WTC11 (cell line): ENCODE results near the gene LRMDA. TPM values are rescaled to one million over a fixed set of nuclear protein-coding genes. Genes with fewer than 3 reads are reported as not detected.

Experiments used
- ATAC-seq: fragments of 200-7000 bp; cut with Tn5 transposase; 2 replicates; pipeline ENCODE4 v1.10.0; 2021; ENCODE audit warnings: mild to moderate bottlenecking, moderate library complexity
- CTCF ChIA-PET: fragments of 300-600 bp; sonication (Branson Sonifier 250); formaldehyde crosslinking; loops from one replicate; lab custom pipeline; 2021; ENCODE audit warnings: antibody characterized with exemption; lab: Charles Lee
- POLR2A ChIA-PET: fragments of 350-600 bp; sonication (Branson Sonifier 250); formaldehyde crosslinking; loops from one replicate; lab custom pipeline; 2021; ENCODE audit warnings: antibody characterized with exemption; lab: Charles Lee
- DNase-seq: peaks from one replicate; pipeline ENCODE4 v3.0.0; 2021; ENCODE audit warnings: low spot score
- H3K27ac Mint-ChIP-seq: 2 replicates; pipeline ENCODE4 v1.8.0; 2021; ENCODE audit warnings: mixed read lengths
- H3K27me3 Mint-ChIP-seq: 2 replicates; pipeline ENCODE4 v1.8.0; 2021; ENCODE audit warnings: low read depth, mild to moderate bottlenecking, moderate library complexity, mixed read lengths
- H3K36me3 Mint-ChIP-seq: 2 replicates; pipeline ENCODE4 v1.8.0; 2021; ENCODE audit warnings: mixed read lengths
- H3K4me1 Mint-ChIP-seq: 2 replicates; pipeline ENCODE4 v1.8.0; 2022; ENCODE audit warnings: mixed read lengths
- H3K4me3 Mint-ChIP-seq: 2 replicates; pipeline ENCODE4 v1.8.0; 2021; ENCODE audit warnings: mild to moderate bottlenecking, moderate library complexity, mixed read lengths
- H3K9me3 Mint-ChIP-seq: 2 replicates; pipeline ENCODE4 v1.8.0; 2021; ENCODE audit warnings: mixed read lengths
- ATF1 ChIP-seq: sonication (generic); formaldehyde crosslinking; IDR thresholded peaks from 2 replicates; pipeline ENCODE4 v1.8.1; 2023; ENCODE audit warnings: mild to moderate bottlenecking, moderate library complexity, missing genetic modification reagents
- CBFB ChIP-seq: sonication (generic); formaldehyde crosslinking; IDR thresholded peaks from 2 replicates; pipeline ENCODE4 v1.8.1; 2022; ENCODE audit warnings: mild to moderate bottlenecking, low read depth, missing genetic modification reagents
- E2F4 ChIP-seq: sonication (generic); formaldehyde crosslinking; IDR thresholded peaks from 2 replicates; pipeline ENCODE4 v1.8.1; 2022; ENCODE audit warnings: low read depth, mild to moderate bottlenecking, moderate library complexity, missing genetic modification reagents, borderline replicate concordance
- ELF4 ChIP-seq: sonication (generic); formaldehyde crosslinking; IDR thresholded peaks from 2 replicates; pipeline ENCODE4 v1.8.1; 2022; ENCODE audit warnings: low read depth, mild to moderate bottlenecking, moderate library complexity, missing genetic modification reagents
- EMX1 ChIP-seq: fragments of 250-450 bp; sonication (Bioruptor Pico); IDR thresholded peaks from 2 replicates; pipeline ENCODE4 v1.8.0; 2021; ENCODE audit warnings: mild to moderate bottlenecking
- IRF2 ChIP-seq: sonication (generic); formaldehyde crosslinking; IDR thresholded peaks from 2 replicates; pipeline ENCODE4 v1.8.0; 2022; ENCODE audit warnings: low read depth, missing genetic modification reagents, borderline replicate concordance
- JUN ChIP-seq: sonication (generic); formaldehyde crosslinking; IDR thresholded peaks from 2 replicates; pipeline ENCODE4 v1.8.0; 2023; ENCODE audit warnings: mild to moderate bottlenecking, missing genetic modification reagents
- NR2C2 ChIP-seq: sonication (generic); formaldehyde crosslinking; IDR thresholded peaks from 2 replicates; pipeline ENCODE4 v1.8.0; 2022; ENCODE audit warnings: mild to moderate bottlenecking, missing genetic modification reagents
- NR3C1 ChIP-seq: sonication (generic); formaldehyde crosslinking; conservative IDR thresholded peaks from 2 replicates; pipeline ENCODE4 v1.8.1; 2023; ENCODE audit warnings: low read depth, mild to moderate bottlenecking, missing genetic modification reagents
- OVOL2 ChIP-seq: fragments of 250-450 bp; sonication (Bioruptor Pico); IDR thresholded peaks from 2 replicates; pipeline ENCODE4 v1.9.0; 2021; ENCODE audit warnings: mild to moderate bottlenecking, borderline replicate concordance
- RELA ChIP-seq: sonication (generic); formaldehyde crosslinking; IDR thresholded peaks from 2 replicates; pipeline ENCODE4 v1.8.1; 2022; ENCODE audit warnings: missing genetic modification reagents, mild to moderate bottlenecking, borderline replicate concordance
- RORB ChIP-seq: fragments of 250-450 bp; sonication (Bioruptor Pico); IDR thresholded peaks from 2 replicates; pipeline ENCODE4 v1.9.0; 2021; ENCODE audit warnings: mild to moderate bottlenecking
- SOX15 ChIP-seq: fragments of 250-450 bp; sonication (Bioruptor Pico); IDR thresholded peaks from 2 replicates; pipeline ENCODE4 v1.9.0; 2021; ENCODE audit warnings: mild to moderate bottlenecking
- STAT6 ChIP-seq: sonication (generic); formaldehyde crosslinking; conservative IDR thresholded peaks from 2 replicates; pipeline ENCODE4 v1.8.1; 2023; ENCODE audit warnings: mild to moderate bottlenecking, low read depth, missing genetic modification reagents, moderate library complexity
- TEAD4 ChIP-seq: sonication (generic); formaldehyde crosslinking; IDR thresholded peaks from 2 replicates; pipeline ENCODE4 v1.8.0; 2022; ENCODE audit warnings: mild to moderate bottlenecking, missing genetic modification reagents
- total RNA-seq: library from RNA; stranded (reverse); gene quantifications from 3 replicates; pipeline ENCODE4 v1.2.3, GENCODE V29; 2021
- TF ChIP-seq, protein P1 (sequence below): sonication (generic); formaldehyde crosslinking; IDR thresholded peaks from 2 replicates; pipeline ENCODE4 v1.8.0; 2023; ENCODE audit warnings: missing genetic modification reagents, mild to moderate bottlenecking, borderline replicate concordance
- TF ChIP-seq, protein P2 (sequence below): sonication (generic); formaldehyde crosslinking; IDR thresholded peaks from 2 replicates; pipeline ENCODE4 v1.8.1; 2023; ENCODE audit warnings: mild to moderate bottlenecking, missing genetic modification reagents
- TF ChIP-seq, protein P3 (sequence below): sonication (generic); formaldehyde crosslinking; IDR thresholded peaks from 2 replicates; pipeline ENCODE4 v1.8.0; 2022; ENCODE audit warnings: missing genetic modification reagents
- TF ChIP-seq, protein P4 (sequence below): fragments of 200-600 bp; IDR thresholded peaks from 2 replicates; pipeline ENCODE4 v1.8.0; 2022; ENCODE audit warnings: antibody characterized with exemption
- TF ChIP-seq, protein P5 (sequence below): sonication (generic); formaldehyde crosslinking; IDR thresholded peaks from 2 replicates; pipeline ENCODE4 v1.8.1; 2023; ENCODE audit warnings: mild to moderate bottlenecking, missing genetic modification reagents

Gene LRMDA
- total RNA-seq, 1 experiment from 2014 or later, result 0.92 TPM

- no peaks in the 10 kb centered on the region for H3K36me3 Mint-ChIP-seq
- no peak for ATAC-seq
- no peak for TF ChIP-seq ELF4
- TF ChIP-seq, protein P1, sequence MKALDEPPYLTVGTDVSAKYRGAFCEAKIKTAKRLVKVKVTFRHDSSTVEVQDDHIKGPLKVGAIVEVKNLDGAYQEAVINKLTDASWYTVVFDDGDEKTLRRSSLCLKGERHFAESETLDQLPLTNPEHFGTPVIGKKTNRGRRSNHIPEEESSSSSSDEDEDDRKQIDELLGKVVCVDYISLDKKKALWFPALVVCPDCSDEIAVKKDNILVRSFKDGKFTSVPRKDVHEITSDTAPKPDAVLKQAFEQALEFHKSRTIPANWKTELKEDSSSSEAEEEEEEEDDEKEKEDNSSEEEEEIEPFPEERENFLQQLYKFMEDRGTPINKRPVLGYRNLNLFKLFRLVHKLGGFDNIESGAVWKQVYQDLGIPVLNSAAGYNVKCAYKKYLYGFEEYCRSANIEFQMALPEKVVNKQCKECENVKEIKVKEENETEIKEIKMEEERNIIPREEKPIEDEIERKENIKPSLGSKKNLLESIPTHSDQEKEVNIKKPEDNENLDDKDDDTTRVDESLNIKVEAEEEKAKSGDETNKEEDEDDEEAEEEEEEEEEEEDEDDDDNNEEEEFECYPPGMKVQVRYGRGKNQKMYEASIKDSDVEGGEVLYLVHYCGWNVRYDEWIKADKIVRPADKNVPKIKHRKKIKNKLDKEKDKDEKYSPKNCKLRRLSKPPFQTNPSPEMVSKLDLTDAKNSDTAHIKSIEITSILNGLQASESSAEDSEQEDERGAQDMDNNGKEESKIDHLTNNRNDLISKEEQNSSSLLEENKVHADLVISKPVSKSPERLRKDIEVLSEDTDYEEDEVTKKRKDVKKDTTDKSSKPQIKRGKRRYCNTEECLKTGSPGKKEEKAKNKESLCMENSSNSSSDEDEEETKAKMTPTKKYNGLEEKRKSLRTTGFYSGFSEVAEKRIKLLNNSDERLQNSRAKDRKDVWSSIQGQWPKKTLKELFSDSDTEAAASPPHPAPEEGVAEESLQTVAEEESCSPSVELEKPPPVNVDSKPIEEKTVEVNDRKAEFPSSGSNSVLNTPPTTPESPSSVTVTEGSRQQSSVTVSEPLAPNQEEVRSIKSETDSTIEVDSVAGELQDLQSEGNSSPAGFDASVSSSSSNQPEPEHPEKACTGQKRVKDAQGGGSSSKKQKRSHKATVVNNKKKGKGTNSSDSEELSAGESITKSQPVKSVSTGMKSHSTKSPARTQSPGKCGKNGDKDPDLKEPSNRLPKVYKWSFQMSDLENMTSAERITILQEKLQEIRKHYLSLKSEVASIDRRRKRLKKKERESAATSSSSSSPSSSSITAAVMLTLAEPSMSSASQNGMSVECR, result no peak
- TF ChIP-seq RORB (CRISPR knock-in tag), result no peak
- no peak for TF ChIP-seq TEAD4 (CRISPR knock-in tag)
- TF ChIP-seq, protein P2, sequence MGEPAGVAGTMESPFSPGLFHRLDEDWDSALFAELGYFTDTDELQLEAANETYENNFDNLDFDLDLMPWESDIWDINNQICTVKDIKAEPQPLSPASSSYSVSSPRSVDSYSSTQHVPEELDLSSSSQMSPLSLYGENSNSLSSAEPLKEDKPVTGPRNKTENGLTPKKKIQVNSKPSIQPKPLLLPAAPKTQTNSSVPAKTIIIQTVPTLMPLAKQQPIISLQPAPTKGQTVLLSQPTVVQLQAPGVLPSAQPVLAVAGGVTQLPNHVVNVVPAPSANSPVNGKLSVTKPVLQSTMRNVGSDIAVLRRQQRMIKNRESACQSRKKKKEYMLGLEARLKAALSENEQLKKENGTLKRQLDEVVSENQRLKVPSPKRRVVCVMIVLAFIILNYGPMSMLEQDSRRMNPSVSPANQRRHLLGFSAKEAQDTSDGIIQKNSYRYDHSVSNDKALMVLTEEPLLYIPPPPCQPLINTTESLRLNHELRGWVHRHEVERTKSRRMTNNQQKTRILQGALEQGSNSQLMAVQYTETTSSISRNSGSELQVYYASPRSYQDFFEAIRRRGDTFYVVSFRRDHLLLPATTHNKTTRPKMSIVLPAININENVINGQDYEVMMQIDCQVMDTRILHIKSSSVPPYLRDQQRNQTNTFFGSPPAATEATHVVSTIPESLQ, result no peak
- TF ChIP-seq JUN, result no peak
- no peak for TF ChIP-seq OVOL2 (CRISPR knock-in tag)
- TF ChIP-seq NR2C2 (CRISPR knock-in tag), result no peak
- TF ChIP-seq IRF2 (CRISPR knock-in tag), result no peak
- TF ChIP-seq ATF1 (CRISPR knock-in tag), result no peak
- TF ChIP-seq NR3C1 (CRISPR knock-in tag), result no peak
- TF ChIP-seq SOX15 (CRISPR knock-in tag), result no peak
- no peak for TF ChIP-seq EMX1 (CRISPR knock-in tag)
- TF ChIP-seq, protein P3, sequence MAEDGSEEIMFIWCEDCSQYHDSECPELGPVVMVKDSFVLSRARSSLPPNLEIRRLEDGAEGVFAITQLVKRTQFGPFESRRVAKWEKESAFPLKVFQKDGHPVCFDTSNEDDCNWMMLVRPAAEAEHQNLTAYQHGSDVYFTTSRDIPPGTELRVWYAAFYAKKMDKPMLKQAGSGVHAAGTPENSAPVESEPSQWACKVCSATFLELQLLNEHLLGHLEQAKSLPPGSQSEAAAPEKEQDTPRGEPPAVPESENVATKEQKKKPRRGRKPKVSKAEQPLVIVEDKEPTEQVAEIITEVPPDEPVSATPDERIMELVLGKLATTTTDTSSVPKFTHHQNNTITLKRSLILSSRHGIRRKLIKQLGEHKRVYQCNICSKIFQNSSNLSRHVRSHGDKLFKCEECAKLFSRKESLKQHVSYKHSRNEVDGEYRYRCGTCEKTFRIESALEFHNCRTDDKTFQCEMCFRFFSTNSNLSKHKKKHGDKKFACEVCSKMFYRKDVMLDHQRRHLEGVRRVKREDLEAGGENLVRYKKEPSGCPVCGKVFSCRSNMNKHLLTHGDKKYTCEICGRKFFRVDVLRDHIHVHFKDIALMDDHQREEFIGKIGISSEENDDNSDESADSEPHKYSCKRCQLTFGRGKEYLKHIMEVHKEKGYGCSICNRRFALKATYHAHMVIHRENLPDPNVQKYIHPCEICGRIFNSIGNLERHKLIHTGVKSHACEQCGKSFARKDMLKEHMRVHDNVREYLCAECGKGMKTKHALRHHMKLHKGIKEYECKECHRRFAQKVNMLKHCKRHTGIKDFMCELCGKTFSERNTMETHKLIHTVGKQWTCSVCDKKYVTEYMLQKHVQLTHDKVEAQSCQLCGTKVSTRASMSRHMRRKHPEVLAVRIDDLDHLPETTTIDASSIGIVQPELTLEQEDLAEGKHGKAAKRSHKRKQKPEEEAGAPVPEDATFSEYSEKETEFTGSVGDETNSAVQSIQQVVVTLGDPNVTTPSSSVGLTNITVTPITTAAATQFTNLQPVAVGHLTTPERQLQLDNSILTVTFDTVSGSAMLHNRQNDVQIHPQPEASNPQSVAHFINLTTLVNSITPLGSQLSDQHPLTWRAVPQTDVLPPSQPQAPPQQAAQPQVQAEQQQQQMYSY (CRISPR knock-in tag), result no peak
- no peak for TF ChIP-seq E2F4 (CRISPR knock-in tag)
- no peak for TF ChIP-seq CBFB (CRISPR knock-in tag)
- TF ChIP-seq STAT6, result no peak
- no peak for TF ChIP-seq RELA (CRISPR knock-in tag)
- TF ChIP-seq, protein P4, sequence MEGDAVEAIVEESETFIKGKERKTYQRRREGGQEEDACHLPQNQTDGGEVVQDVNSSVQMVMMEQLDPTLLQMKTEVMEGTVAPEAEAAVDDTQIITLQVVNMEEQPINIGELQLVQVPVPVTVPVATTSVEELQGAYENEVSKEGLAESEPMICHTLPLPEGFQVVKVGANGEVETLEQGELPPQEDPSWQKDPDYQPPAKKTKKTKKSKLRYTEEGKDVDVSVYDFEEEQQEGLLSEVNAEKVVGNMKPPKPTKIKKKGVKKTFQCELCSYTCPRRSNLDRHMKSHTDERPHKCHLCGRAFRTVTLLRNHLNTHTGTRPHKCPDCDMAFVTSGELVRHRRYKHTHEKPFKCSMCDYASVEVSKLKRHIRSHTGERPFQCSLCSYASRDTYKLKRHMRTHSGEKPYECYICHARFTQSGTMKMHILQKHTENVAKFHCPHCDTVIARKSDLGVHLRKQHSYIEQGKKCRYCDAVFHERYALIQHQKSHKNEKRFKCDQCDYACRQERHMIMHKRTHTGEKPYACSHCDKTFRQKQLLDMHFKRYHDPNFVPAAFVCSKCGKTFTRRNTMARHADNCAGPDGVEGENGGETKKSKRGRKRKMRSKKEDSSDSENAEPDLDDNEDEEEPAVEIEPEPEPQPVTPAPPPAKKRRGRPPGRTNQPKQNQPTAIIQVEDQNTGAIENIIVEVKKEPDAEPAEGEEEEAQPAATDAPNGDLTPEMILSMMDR, result no peak
- TF ChIP-seq, protein P5, sequence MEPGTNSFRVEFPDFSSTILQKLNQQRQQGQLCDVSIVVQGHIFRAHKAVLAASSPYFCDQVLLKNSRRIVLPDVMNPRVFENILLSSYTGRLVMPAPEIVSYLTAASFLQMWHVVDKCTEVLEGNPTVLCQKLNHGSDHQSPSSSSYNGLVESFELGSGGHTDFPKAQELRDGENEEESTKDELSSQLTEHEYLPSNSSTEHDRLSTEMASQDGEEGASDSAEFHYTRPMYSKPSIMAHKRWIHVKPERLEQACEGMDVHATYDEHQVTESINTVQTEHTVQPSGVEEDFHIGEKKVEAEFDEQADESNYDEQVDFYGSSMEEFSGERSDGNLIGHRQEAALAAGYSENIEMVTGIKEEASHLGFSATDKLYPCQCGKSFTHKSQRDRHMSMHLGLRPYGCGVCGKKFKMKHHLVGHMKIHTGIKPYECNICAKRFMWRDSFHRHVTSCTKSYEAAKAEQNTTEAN (CRISPR knock-in tag), result no peak
- TF ChIP-seq, all 79 proteins: peak for 0
- no peak overlapping the region for H3K27ac Mint-ChIP-seq
- no peaks in the 10 kb centered on the region for H3K27me3 Mint-ChIP-seq
- no peak overlapping the region for H3K4me3 Mint-ChIP-seq
- DNase-seq, result no peak
- H3K4me1 Mint-ChIP-seq, result no peaks in the 10 kb centered on the region
- POLR2A ChIA-PET, result no interaction called here
- CTCF ChIA-PET, result no interaction called here
- H3K9me3 Mint-ChIP-seq, result no peaks in the 10 kb centered on the region
Measured at GRCh38 chr10:76541852-76542251, 1110.4 kb downstream of the LRMDA start.
